ENCODE data around the gene FHAD1.

DNA sequence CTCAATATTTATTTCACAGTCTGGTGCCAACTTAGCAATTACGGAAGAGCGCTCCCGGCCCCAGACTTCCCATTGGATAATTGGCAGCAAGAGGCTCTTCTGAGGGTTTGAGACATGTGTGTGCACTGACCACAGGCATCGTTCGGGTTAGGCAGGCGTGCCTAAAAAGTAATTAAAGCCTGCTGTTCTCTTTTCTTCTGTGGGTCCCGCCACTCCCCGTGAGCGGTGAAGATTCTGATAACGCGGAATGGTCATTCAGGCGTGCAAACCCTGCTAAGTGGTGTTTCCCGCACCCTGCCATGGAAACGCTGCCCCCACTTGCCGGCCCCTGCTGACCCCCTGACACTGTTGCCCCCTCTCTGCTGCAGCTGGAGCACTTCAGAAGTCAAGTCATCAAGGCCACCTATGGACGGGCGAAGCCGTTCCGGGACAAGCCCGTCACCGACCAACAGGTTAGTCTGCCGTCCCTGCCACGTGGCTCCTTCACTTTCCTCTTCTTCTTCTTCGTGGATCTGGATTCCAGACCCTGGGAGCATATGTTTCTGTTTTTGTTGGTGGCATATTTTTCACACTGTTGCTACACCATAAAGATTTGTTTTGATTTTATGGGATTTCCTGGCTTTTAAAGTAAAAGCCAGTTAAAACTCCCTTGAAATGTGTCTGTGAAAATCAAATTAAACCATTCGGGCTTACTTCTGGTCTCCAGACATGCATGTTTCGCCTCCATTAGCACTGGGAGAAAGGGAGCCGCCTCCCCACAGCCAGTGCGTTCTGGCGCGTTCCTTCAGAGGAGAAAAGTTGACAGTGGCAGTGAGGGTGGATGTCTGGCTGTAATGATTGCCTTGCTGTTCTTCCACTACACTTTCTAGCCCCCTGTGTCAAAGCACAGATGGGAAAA lies 79.9 kb downstream of the FHAD1 start:
- no peak for TF ChIP-seq POLR2A (IDR thresholded peaks at IDR 0.05)
- TF ChIP-seq, protein P1, sequence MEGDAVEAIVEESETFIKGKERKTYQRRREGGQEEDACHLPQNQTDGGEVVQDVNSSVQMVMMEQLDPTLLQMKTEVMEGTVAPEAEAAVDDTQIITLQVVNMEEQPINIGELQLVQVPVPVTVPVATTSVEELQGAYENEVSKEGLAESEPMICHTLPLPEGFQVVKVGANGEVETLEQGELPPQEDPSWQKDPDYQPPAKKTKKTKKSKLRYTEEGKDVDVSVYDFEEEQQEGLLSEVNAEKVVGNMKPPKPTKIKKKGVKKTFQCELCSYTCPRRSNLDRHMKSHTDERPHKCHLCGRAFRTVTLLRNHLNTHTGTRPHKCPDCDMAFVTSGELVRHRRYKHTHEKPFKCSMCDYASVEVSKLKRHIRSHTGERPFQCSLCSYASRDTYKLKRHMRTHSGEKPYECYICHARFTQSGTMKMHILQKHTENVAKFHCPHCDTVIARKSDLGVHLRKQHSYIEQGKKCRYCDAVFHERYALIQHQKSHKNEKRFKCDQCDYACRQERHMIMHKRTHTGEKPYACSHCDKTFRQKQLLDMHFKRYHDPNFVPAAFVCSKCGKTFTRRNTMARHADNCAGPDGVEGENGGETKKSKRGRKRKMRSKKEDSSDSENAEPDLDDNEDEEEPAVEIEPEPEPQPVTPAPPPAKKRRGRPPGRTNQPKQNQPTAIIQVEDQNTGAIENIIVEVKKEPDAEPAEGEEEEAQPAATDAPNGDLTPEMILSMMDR (IDR thresholded peaks at IDR 0.05 in 4 of 5, conservative IDR thresholded peaks at IDR 0.05 in 1 of 5): no peak
